GM04503 (cell line): Measurements from ENCODE around the gene FHIT.

Source experiments
- DNase-seq: peaks from one replicate; pipeline ENCODE4 v3.0.0-alpha.2; 2012; ENCODE audit warnings: low read depth

FHIT gene

DNA sequence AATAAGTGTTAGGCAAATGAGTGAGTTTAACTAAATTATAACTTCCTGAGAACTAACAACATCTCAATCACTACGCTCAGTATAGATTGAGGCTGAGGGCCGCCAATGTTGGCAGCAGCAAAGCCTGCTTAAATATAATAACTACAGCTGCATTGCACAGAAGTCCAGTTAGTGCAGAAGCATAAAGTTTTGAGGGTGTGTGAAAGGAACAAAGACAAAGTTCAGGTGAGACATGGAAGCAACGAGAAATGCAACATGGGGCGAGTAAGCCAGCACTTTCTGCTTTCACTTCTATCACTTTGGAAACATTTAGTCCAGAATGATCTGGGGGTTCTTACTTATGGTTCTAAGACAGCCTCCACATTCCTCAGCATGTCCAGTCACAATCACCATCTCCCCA lies 1149.1 kb downstream of the FHIT start:
- DNase-seq, result no peak

DNA sequence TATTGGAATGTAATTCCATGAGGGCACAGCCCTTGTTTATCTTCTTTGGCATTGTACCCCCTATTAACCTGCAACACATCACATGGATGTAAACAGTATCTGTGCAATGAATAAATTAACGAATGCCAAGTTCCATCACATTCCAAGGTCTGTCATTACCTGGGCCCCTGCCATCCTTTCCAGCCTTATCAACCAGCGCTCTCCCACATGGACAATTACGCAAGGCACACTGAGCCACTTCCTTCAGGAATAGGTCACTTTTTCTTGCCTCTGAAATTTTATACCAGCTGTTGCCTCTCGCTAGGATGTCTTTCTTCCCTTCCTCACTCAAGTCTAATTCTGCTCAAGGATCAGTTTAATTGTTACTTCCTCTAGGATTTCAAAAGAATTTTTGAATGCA lies 1149.6 kb downstream of the FHIT start:
- DNase-seq, result no peak

DNA sequence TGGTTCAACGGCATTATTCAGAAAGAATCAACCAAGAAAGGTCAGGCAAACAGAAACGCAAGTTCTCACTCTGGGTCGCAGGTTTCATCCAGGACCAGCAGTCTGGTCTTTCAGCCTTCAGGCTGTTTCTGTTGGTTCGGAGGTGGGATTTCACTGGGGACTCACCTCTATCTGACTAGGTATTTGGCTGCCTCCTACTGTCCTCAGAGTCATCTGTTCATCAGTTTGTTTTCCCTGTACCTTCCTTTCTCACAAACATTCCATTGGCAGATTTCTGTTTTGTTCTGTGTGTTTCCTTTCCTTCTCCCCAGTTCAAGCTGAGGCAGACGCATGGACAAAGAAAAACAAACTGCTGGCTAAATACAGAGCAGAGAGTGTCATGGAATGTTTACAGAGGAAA lies 1154.8 kb downstream of the FHIT start:
- no peak for DNase-seq

DNA sequence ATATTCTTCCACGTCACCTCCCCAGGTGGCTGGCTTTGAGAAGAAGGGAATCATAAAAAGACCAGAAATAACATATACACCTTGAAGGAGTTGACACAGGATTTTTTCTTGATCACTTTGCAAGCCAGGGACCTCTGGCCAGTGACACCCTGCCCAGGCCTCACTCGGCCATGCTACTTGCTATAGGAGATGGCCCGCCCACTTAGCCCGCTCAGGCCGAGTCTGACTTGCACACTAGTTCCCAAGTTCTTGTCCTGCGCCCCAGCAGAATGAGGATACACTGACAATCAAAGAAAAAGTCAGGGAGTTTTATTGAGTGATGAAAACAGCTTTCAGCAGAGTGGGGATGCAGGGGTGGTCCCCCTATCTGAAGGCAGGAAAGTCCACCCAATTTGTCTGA lies 1155.3 kb downstream of the FHIT start:
- no peak for DNase-seq

DNA sequence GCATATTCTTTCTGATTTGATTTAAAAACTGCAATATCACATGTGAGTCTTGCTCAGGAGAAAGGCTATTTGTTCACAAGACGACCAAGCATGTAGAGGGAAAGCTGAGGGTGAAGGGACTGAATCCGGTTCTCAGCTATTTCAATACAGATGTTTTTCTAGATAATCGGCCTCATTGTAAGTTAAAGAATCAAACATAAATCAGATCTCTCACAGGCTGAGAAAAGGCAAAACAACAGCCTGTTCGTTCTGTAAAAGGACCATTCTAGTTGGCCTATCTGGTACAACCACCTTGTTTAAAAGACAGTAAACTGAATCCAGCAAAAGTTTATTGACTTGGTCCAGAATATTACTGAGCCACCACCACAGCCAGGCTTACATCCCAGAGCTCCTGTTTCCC lies 1155.7 kb downstream of the FHIT start:
- no peak for DNase-seq

DNA sequence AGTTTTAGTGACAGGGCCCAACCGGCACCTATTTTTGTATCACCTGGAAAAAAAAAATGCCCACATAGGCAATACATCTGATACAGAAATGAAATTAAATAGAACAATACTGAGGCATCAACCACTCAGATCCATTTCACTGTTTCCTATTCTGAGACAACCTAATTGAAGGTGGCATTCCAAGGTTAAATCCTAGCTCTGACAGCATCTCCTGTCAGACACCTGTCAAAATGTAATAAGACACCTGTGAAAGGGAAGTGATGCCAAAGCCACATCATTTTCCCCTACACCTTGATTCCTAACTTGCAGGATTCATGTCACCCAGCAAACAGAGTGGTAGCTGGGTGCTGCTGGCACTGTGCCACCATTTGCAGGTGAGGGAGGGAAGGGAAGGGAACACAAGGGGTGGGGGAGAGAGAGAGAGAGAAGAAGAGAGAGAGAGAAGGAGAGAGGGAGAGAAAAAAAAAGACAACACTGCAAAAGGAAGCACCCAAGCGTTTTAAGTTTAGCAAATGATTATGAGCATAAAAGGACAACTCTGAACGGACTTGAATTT lies 1156.8 kb downstream of the FHIT start:
- DNase-seq, result no peak

DNA sequence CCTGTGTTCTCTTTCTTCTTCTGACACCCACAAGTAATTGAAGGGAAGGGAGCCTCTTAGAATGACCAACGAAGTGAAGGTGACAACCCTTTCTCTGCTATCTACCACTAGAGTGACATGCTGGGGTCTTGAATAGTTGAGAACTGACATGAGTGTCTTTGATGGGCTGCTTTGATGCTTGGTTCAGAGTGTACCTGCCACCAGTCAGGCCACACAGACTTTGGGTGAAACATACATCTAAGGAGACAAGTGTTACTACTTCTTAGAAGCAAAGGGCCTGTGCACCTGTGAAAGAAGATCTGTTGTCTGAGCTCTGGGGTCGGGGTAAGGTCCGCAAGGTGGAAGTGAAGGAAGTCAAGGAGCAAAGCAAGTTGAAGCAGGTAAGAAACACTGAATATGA lies 1160.7 kb downstream of the FHIT start:
- DNase-seq, result no peak

DNA sequence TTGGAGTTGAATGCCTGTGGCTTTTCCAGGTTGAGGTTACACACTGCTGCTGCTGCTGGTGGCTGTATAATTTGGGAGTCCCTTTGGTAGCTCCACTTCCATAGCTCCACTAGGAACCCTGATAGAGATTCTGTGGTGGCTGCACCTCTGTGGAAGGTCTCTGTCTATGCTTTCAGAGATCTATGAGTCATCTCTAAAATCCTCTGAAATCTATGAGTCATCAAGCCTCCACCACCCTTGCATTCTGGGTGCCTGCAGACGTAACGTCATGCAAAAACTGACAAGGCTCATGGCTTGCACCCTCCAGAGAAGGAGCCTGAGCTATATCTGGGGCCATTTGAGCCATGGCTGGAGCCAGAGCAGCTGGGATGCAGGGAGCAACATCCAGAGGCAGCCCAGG lies 1164.4 kb downstream of the FHIT start:
- DNase-seq, result no peak

DNA sequence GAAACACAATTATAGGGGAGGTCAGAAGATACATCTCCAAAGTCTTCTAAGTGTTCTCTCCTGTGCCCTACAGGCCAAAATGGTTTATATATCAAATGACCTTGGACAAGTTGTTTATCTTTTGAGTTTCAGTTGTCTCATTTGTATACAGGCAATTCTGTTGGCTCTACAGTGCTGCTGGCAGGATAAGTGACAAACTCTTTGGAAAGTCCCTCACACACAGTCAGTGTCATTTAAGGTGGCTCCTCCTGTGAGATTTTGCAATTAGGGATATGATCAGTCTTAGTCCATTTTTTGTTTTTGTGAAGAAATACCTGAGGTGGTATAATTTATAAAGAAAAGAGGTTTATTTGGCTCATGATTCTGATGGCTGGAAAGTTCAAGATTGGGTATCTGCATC lies 1165.6 kb downstream of the FHIT start:
- DNase-seq, result no peak

DNA sequence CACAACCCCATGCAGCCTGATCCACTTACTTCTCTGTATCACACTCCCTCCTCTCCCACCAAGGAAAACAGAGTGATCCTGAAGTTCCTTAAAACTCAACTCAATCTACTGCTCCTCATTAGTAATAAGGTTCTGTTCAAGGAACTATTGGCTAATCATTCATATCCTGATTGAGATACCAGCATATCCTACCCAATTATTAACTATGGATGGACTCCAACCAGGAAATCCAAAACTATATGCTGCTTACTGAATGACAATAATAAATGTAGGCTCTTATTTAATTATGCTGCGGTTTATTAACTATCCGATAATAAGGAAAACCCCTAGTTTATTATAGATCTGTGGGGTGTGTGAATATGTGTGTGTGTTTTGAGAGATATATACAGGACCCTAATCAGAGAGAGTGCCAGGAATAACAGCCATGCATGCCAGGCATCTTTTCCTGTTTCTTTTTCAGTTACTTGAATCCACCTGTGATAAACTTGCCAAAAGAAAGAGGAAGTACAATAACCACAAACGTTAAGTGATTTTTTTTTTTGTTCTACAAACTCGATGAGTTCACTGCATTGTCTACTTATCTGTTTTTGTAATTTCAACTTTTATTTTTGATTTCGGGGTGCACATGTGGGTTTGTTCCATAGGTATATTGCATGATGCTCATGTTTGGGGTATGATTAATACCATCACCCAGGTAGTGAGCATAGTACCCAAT lies 1169.7 kb downstream of the FHIT start:
- DNase-seq, result no peak

DNA sequence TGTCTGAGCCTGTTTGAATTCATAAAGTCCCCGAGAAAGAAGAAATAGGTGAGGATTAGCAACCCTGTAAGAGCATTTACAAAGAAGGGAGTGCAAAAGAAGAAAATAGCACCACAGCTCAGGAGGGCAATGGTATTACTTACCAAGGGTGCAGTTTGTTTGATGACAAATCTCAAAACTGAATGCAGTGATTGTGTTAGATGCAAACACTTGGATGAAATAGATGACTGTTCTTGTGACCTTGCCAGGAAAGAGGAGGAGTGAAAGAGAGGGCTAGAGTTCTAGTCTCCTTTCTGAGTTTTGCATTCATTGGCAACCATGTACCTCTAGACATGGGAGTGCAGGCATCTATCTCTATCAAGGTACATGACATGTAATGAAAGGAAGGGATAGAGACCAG lies 1170.6 kb downstream of the FHIT start:
- no peak for DNase-seq

DNA sequence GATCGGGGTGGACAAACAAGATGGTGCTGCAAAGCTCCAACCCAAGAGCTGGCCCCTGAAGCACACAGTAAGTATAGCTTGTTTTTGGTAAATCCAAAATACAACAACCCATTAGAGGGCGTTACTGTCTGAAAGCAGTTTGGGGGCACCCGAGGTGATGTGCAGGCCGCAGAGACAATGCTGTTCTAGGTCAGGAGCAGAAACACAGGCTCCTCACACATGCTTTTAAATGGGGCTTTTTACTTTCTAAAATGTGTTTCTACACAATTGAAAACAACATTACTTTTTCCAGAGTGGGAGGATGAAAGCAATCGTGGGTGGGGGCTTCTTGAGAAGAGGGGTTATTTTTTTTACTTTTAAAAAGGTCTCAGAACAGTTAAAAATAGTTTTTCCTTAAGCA lies 1172.2 kb downstream of the FHIT start:
- DNase-seq, result no peak

DNA sequence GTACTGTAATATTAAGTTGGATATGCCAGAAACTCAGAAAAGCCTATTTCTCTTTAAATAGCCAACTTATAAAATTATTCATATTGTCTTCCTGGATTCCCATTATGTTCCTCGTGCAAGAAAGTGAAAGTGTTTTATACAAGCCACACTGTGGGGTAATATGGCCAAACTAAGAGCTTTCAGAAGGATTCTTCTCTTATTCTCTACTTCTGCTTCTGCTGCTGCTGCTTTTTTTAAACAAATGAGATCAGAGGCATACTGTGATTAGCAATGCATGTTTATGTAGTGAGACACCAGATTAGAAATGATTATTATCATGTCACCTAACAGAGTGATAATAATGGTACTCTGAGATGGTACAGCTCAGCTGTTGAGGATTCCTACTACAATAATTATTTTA lies 1174.9 kb downstream of the FHIT start:
- DNase-seq, result no peak

DNA sequence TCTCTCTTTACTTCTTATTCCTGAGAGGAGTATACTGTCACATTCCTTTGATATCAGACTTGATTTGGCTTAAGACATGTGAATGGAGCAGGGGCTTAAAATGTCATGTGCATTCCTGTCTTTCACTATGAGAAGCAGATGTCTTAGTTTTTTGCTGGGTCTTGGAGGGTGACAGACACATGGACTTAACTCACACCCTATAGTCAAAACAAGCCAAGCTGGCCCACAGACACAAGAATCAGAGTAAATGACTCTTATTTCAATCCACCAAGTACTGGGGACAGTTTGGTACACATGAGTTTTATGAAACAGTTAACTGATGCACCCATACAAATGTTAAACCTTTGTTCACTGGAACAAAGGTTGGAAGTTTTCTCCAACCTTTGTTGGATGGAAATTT lies 1177.3 kb downstream of the FHIT start:
- no peak for DNase-seq

DNA sequence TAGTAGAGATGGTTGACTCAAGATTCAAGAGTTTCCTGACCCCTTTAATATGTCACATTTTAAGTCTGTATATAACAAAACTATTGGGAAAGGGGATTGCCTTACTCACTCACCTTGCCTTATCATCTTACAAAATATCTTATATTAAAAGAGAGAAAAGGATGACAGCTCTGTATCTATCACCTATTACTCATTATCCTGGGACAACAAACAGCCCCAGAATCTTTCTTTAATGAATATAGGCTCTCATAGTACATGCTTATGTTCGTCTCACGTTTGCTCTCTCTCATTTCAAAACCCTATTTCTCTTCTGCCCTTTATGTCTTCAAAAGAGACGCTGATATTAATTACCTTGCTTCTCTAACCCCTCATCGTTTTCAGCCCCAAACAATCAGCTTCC lies 1178.0 kb downstream of the FHIT start:
- no peak for DNase-seq

DNA sequence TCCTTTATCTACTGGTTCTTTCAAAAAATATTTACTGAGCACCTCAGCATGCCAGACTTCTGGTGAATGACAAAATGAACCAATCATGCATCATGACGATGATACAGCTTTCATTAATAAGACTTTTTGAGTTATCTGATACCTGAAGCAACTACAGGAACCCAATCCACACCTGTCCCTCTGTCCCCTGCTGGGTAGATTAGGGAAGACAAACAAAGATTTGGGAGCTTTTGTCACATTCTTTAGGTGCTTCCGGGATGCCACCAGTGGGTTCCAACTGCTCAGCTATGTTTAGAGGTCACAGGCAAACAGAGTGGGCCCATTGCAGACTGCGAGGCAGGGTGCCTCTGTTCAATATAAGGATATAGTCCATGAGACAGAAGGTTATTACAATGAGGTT lies 1180.9 kb downstream of the FHIT start:
- no peak for DNase-seq

DNA sequence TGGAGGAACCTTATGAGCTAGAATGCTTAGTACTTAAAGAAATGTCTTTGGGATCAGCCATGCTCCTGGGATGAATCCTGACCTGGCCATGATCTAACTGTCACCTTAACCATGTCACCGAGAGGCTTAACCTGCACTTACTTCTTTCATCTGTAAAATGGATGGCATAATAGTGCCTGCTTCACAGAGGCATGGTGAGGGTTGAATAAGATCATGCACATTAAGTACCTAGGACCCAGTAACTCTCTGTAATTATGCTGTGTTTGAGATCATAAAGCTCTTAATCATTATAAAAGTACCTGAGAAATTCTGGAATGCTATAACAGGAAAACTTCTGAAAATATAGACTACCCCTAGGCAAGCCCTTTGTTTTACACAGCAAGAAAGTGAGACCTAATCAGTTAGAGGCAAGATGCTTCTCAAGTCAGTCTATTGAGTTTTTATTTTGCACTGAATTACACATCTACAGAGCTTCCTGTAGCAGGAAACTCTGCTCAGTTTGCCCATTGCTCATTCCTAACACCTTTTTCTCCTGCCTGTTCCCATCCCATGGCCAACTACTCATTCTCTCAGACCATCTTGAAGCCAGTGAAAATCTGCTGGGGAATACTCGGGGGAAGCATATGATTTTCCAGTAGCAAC lies 1185.9 kb downstream of the FHIT start:
- DNase-seq, result no peak

DNA sequence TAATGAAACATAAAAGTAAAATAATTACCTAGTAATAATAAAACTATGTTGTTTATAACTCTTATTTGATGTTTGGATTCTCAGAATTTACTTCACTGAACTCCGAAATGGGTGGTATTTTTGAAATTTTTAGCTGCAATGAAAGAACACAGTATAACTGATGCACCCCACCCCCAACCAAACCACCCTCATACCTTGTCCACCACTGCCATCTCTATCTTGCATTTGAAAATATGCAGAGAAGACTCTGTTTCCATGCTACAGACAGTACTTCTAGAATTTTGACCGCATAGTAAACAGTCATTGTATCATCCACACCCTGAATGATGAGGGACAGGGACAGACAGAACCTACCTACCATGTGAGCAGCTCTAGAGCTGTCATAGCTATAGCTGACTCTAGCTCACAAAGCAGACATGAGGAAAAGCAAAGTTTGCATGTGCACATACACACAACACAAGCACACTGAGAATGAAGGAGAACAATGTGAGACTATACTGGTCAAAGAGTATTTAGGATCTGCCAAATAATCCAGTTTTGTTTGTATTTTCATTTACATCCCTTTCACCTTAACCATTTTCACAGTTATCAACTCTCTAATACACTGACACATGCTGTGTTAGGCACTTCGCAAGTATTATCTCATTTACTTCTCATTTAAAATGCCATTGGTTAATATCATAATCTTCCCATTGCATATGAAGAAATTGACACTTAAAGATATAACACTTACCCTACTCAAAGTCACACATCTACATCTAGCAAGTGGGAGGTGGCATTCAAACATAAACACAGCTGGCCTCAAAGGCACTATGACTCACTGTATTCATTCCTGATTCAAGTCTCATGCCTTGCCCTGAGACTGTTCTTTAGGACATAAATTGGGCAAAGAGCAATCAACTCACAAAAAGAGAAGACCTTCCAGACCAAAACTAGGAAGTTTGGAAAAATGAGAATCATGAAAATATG lies 1186.8 kb downstream of the FHIT start:
- DNase-seq, result no peak

DNA sequence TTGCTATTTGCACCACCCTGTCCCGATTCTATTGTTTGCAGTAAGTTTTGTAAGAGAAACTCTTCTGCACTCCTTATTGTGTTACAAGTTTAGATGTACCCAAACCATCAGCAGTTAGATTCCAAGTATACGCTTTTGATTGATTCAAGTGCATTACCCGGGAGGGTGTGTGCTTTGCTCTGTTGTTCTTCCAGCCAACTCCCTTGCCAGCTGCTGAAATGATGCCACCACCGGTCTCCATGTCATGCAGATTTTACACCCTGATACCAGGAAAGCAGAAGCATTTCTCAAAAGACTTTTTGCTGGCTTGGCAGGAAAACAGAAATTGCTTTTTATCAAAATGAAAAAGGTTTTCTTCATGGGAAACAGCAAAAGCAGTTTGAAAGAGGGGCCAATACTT lies 1194.8 kb downstream of the FHIT start:
- no peak for DNase-seq

DNA sequence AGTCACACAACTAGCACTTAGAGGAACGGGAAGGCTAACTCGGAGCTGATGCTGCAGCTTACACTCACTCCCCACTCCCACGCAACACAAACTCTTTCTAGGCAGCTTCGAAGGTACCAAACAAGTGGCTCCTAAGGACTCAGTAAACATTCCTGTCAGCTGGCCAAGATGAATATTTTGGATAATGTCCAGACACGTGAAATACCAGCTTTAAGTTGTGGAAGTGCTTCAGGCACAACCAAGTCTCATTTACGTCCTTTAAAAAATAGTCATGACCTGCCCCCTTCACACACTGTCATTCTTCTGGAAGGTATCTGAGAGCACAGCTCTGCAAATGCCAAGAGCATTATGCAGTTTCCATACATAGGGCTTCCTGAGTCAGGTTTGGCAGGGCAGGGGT lies 1195.5 kb downstream of the FHIT start:
- no peak for DNase-seq

DNA sequence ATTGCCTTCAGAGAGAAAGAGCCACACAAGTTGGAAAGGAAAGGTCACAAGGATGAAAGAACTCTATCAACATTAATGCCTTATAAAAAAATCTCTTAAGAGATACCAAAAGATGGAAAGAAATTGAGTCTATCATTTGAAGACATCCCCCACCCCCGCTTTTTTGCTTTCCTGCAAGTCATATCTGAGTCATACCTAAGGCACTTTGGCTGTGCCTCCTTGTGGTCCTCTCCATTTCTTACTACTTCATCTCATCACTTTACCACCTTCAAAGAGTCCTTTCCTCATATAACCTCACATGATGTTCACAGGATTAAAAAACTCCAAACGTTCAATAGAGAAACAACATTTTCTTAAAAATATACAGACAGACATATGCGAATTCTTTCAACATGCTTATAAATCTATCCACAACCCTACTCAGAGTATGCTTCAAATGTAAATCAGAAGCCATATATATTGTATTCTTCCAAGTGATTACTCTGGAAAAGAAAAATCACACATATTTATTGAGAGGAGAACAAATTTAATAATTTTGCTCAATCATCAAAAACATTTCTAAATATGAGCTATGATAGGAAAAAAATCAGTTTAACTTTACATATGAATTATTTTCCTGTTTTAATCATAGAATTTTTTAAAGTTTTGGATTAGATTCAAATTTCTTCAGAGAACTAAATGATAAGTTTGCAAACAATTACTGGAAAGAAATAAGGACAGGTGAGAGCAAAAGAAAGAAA lies 1197.6 kb downstream of the FHIT start:
- no peak for DNase-seq

DNA sequence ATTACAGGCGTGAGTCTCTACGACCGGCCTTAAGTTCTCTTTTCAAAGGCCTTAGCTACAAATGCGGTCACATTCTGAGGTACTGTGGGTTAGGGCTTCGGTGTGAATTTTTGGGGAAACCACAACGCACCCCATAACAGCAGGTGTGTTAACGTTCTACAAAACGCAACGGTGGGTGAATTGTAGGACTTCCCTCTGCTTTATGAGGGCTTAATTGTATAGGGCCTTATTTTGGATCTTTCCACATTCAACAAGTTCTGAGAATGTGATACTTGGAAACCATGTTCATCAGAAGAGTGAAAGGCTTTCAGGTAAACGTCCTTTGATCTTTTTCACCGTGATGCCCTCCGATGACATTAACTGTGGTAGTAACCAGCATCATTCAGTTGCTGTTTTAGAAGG lies 1202.8 kb downstream of the FHIT start:
- DNase-seq, result no peak
